Karpas-422 (cell line): ENCODE measurements around the gene SUGCT. TPM values are rescaled to one million over a fixed set of nuclear protein-coding genes. Genes with fewer than 3 reads are reported as not detected.
"Not testable (repeated sequence)": the region's sequence is repeated elsewhere in the genome, so short reads cannot be mapped to it uniquely, and the experiment has no call there.

Experiments used
- DNase-seq: peaks from one replicate; pipeline ENCODE4 v3.0.0-alpha.2; 2015
- H2AFZ ChIP-seq: fragments of 200-600 bp; sonication (generic); 2 replicates; pipeline ENCODE4 v1.6.1; 2014; ENCODE audit warnings: antibody characterized with exemption, low read length, mixed read lengths
- H3K27ac ChIP-seq: fragments of 200-600 bp; sonication (generic); 2 replicates; pipeline ENCODE4 v1.5.1; 2014; ENCODE audit warnings: mild to moderate bottlenecking, low read length, moderate library complexity
- H3K27me3 ChIP-seq: fragments of 200-600 bp; sonication (generic); 2 replicates; pipeline ENCODE4 v1.6.1; 2014; ENCODE audit warnings: low read length, mixed read lengths
- H3K36me3 ChIP-seq: fragments of 200-600 bp; sonication (generic); 2 replicates; pipeline ENCODE4 v1.6.1; 2014; ENCODE audit warnings: low read length, mixed read lengths; ENCODE audit not compliant: insufficient read depth
- H3K4me1 ChIP-seq: fragments of 200-600 bp; sonication (generic); 2 replicates; pipeline ENCODE4 v1.6.1; 2014; ENCODE audit warnings: mild to moderate bottlenecking, low read length, mixed read lengths
- H3K4me2 ChIP-seq: fragments of 200-600 bp; sonication (generic); 2 replicates; pipeline ENCODE4 v1.6.1; 2014; ENCODE audit warnings: low read length, low read depth, mild to moderate bottlenecking; ENCODE audit not compliant: poor library complexity, severe bottlenecking
- H3K4me3 ChIP-seq: fragments of 200-600 bp; sonication (generic); 2 replicates; pipeline ENCODE4 v1.5.1; 2014; ENCODE audit warnings: mild to moderate bottlenecking, antibody characterized with exemption, low read length, mixed read lengths
- H3K79me2 ChIP-seq: fragments of 200-600 bp; sonication (generic); 2 replicates; pipeline ENCODE4 v1.6.1; 2014; ENCODE audit warnings: mild to moderate bottlenecking, low read length, mixed read lengths
- H3K9ac ChIP-seq: fragments of 200-600 bp; sonication (generic); 2 replicates; pipeline ENCODE4 v1.6.0; 2014; ENCODE audit warnings: low read length
- H3K9me2 ChIP-seq: fragments of 200-600 bp; sonication (generic), shearing (Covaris generic); replicated peaks from 2 replicates; pipeline ENCODE4 v1.6.0; 2014; ENCODE audit warnings: mild to moderate bottlenecking, low read length, moderate library complexity; ENCODE audit not compliant: insufficient read depth
- H3K9me3 ChIP-seq: fragments of 300-700, 200-600 bp; sonication (generic); 2 replicates; pipeline ENCODE4 v1.6.1; 2014; ENCODE audit warnings: low read length, mixed read lengths
- H4K20me1 ChIP-seq: fragments of 200-600 bp; sonication (generic); 2 replicates; pipeline ENCODE4 v1.6.1; 2014; ENCODE audit warnings: mild to moderate bottlenecking, antibody characterized with exemption, low read length, low read depth; ENCODE audit not compliant: insufficient read depth
- total RNA-seq: library from RNA; depleted of rRNA; stranded (reverse); fragments of >200 nt; shearing (Covaris generic); gene quantifications from 2 replicates; pipeline ENCODE4 v1.2.3, GENCODE V29; 2014; ENCODE audit warnings: low replicate concordance

SUGCT gene
- total RNA-seq, 1 experiment from 2014 or later: 0.48 TPM

- Histone ChIP-seq H3K9ac (no peak overlapping the region), H3K79me2 (no peaks in the 10 kb centered on the region), H3K36me3 (no peaks in the 10 kb centered on the region), H3K4me1 (no peaks in the 10 kb centered on the region), H3K9me3 (no peaks in the 10 kb centered on the region), H4K20me1 (no peaks in the 10 kb centered on the region), H3K27me3 (no peaks in the 10 kb centered on the region), H2AFZ (no peak overlapping the region), H3K4me3 (no peak overlapping the region), H3K4me2 (no peak overlapping the region), H3K9me2 (no peaks in the 10 kb centered on the region), H3K27ac (no peak overlapping the region)
- DNase-seq: no peak
These were observed 32.5 kb downstream of the SUGCT start for GRCh38 chr7:40167291-40167690.

- not testable (repeated sequence) for DNase-seq, H3K4me2 ChIP-seq, H3K9me3 ChIP-seq, H3K27ac ChIP-seq, H2AFZ ChIP-seq, H4K20me1 ChIP-seq, H3K36me3 ChIP-seq, H3K27me3 ChIP-seq, H3K4me3 ChIP-seq, H3K79me2 ChIP-seq, H3K4me1 ChIP-seq, H3K9ac ChIP-seq, H3K9me2 ChIP-seq
These were observed 33.5 kb downstream of the SUGCT start for GRCh38 chr7:40168266-40168665.

GRCh38 chr7:40173121-40173520 lies 38.3 kb downstream of the SUGCT start:
- not testable (repeated sequence) for H3K79me2 ChIP-seq, H3K27ac ChIP-seq, H3K4me1 ChIP-seq, H4K20me1 ChIP-seq, H3K27me3 ChIP-seq, H3K4me2 ChIP-seq, H3K4me3 ChIP-seq, H3K9me3 ChIP-seq, H3K9ac ChIP-seq, DNase-seq, H3K36me3 ChIP-seq, H3K9me2 ChIP-seq, H2AFZ ChIP-seq

GRCh38 chr7:40175256-40175655 lies 40.5 kb downstream of the SUGCT start:
- not testable (repeated sequence) for DNase-seq, H2AFZ ChIP-seq, H4K20me1 ChIP-seq, H3K79me2 ChIP-seq, H3K4me3 ChIP-seq, H3K9ac ChIP-seq, H3K36me3 ChIP-seq, H3K9me2 ChIP-seq, H3K4me2 ChIP-seq, H3K27ac ChIP-seq, H3K27me3 ChIP-seq, H3K9me3 ChIP-seq, H3K4me1 ChIP-seq

- no peak overlapping the region for H3K27ac ChIP-seq
- H3K9ac ChIP-seq: no peak overlapping the region
- H3K27me3 ChIP-seq: no peaks in the 10 kb centered on the region
- no peak overlapping the region for H3K4me2 ChIP-seq
- H3K9me3 ChIP-seq: no peaks in the 10 kb centered on the region
- no peaks in the 10 kb centered on the region for H3K4me1 ChIP-seq
- no peaks in the 10 kb centered on the region for H3K79me2 ChIP-seq
- H3K36me3 ChIP-seq: no peaks in the 10 kb centered on the region
- no peak for DNase-seq
- no peak overlapping the region for H2AFZ ChIP-seq
- no peak overlapping the region for H3K4me3 ChIP-seq
- no peaks in the 10 kb centered on the region for H3K9me2 ChIP-seq
- H4K20me1 ChIP-seq: no peaks in the 10 kb centered on the region
These were observed 41.1 kb downstream of the SUGCT start for GRCh38 chr7:40175725-40176510.

- Histone ChIP-seq H3K9ac (no peak overlapping the region), H3K36me3 (no peaks in the 10 kb centered on the region), H3K4me3 (no peak overlapping the region), H2AFZ (no peak overlapping the region), H3K4me2 (no peak overlapping the region), H3K9me3 (no peaks in the 10 kb centered on the region), H3K27me3 (no peaks in the 10 kb centered on the region), H3K4me1 (no peaks in the 10 kb centered on the region), H3K27ac (no peak overlapping the region), H4K20me1 (no peaks in the 10 kb centered on the region), H3K9me2 (no peaks in the 10 kb centered on the region), H3K79me2 (no peaks in the 10 kb centered on the region)
- DNase-seq: no peak
These were observed 42.3 kb downstream of the SUGCT start for GRCh38 chr7:40177071-40177470.

GRCh38 chr7:40182452-40182851 lies 47.6 kb downstream of the SUGCT start:
- Histone ChIP-seq H3K36me3 (no peaks in the 10 kb centered on the region), H3K27ac (no peak overlapping the region), H2AFZ (no peak overlapping the region), H3K9ac (no peak overlapping the region), H3K27me3 (no peaks in the 10 kb centered on the region), H3K4me3 (no peak overlapping the region), H3K9me3 (no peaks in the 10 kb centered on the region), H3K9me2 (no peaks in the 10 kb centered on the region), H3K4me1 (no peaks in the 10 kb centered on the region), H3K4me2 (no peak overlapping the region), H4K20me1 (no peaks in the 10 kb centered on the region), H3K79me2 (no peaks in the 10 kb centered on the region)
- no peak for DNase-seq

- no peak overlapping the region for H3K9ac ChIP-seq
- H3K36me3 ChIP-seq: no peaks in the 10 kb centered on the region
- no peak overlapping the region for H3K4me2 ChIP-seq
- no peaks in the 10 kb centered on the region for H3K27me3 ChIP-seq
- H3K27ac ChIP-seq: no peak overlapping the region
- peak; percentile 41 for DNase-seq
- no peaks in the 10 kb centered on the region for H3K9me3 ChIP-seq
- H2AFZ ChIP-seq: no peak overlapping the region
- no peaks in the 10 kb centered on the region for H4K20me1 ChIP-seq
- no peaks in the 10 kb centered on the region for H3K9me2 ChIP-seq
- H3K4me3 ChIP-seq: no peak overlapping the region
- no peaks in the 10 kb centered on the region for H3K4me1 ChIP-seq
- no peaks in the 10 kb centered on the region for H3K79me2 ChIP-seq
These were observed 51.8 kb downstream of the SUGCT start for GRCh38 chr7:40186586-40186985.
